A673 (cell line): ENCODE data around the gene PHF2. TPM values are rescaled to one million over a fixed set of nuclear protein-coding genes. Genes with fewer than 3 reads are reported as not detected.

ENCODE experiments used
- BruUV-seq: library from RNA; stranded (reverse); fragments of 400-500 nt; replicated peaks from 2 replicates; lab custom pipeline; 2021; lab: Mats Ljungman, UMichigan
- CTCF ChIA-PET: fragments of 300-600 bp; sonication (Branson Sonifier 250); formaldehyde crosslinking; loops from one replicate; lab custom pipeline; 2022; ENCODE audit warnings: antibody characterized with exemption; lab: Charles Lee
- POLR2A ChIA-PET: fragments of 300-600 bp; sonication (Branson Sonifier 250); formaldehyde crosslinking; loops from one replicate; lab custom pipeline; 2022; ENCODE audit warnings: antibody characterized with exemption; ENCODE audit not compliant: low non-redundant PET; lab: Charles Lee
- DNase-seq: peaks from one replicate; pipeline ENCODE4 v3.0.0-alpha.2; 2015; ENCODE audit warnings: low spot score
- H3K27ac ChIP-seq: fragments of 200-600 bp; sonication (generic); 2 replicates; pipeline ENCODE4 v1.5.1; 2016; ENCODE audit warnings: mixed run types, low read depth, mild to moderate bottlenecking, mixed read lengths, antibody characterized with exemption, low read length; ENCODE audit not compliant: poor library complexity, severe bottlenecking
- H3K27me3 ChIP-seq: fragments of 200-600 bp; sonication (generic); replicated peaks from 2 replicates; pipeline ENCODE4 v1.6.1; 2017; ENCODE audit warnings: mixed run types, low read depth, mild to moderate bottlenecking, mixed read lengths, antibody characterized with exemption, low read length; ENCODE audit not compliant: insufficient read depth, poor library complexity
- H3K36me3 ChIP-seq: fragments of 200-600 bp; sonication (generic); 2 replicates; pipeline ENCODE4 v1.6.1; 2016; ENCODE audit warnings: mixed run types, mild to moderate bottlenecking, mixed read lengths, antibody characterized with exemption, low read length; ENCODE audit not compliant: insufficient read depth, poor library complexity, severe bottlenecking
- H3K4me1 ChIP-seq: fragments of 200-600 bp; sonication (generic); 2 replicates; pipeline ENCODE4 v1.6.1; 2017; ENCODE audit warnings: mixed run types, mild to moderate bottlenecking, mixed read lengths, antibody characterized with exemption, low read length; ENCODE audit not compliant: insufficient read depth, poor library complexity, severe bottlenecking
- H3K4me3 ChIP-seq: fragments of 200-600 bp; sonication (generic); 2 replicates; pipeline ENCODE4 v1.5.1; 2016; ENCODE audit warnings: low read depth, mixed run types, mild to moderate bottlenecking, mixed read lengths, low read length; ENCODE audit not compliant: poor library complexity, severe bottlenecking
- H3K9me3 ChIP-seq: fragments of 200-600 bp; sonication (generic); 2 replicates; pipeline ENCODE4 v1.6.1; 2016; ENCODE audit warnings: mixed run types, low read depth, mild to moderate bottlenecking, mixed read lengths, antibody characterized with exemption, low read length; ENCODE audit not compliant: poor library complexity, severe bottlenecking
- CTCF ChIP-seq: fragments of 300-800, 200-600 bp; sonication (generic); conservative IDR thresholded peaks from 2 replicates; pipeline ENCODE4 v1.5.1; 2017; ENCODE audit warnings: low read depth, mild to moderate bottlenecking, antibody characterized with exemption, low read length, moderate library complexity, mixed read lengths
- EZH2 ChIP-seq: fragments of 200-600 bp; sonication (generic); IDR thresholded peaks from 2 replicates; pipeline ENCODE4 v1.6.1; 2017; ENCODE audit warnings: borderline replicate concordance, low read depth, mild to moderate bottlenecking, mixed read lengths, antibody characterized with exemption, low read length; ENCODE audit not compliant: poor library complexity, severe bottlenecking
- intact Hi-C: fragments of 100-400 bp; cut with micrococcal nuclease; formaldehyde crosslinking; loops from one replicate; pipeline ENCODE4 v1.10.0; 2022; ENCODE audit not compliant: unreplicated experiment
- total RNA-seq: library from RNA; stranded (reverse); gene quantifications from 2 replicates; pipeline ENCODE4 v1.2.3, GENCODE V29; 2021

Gene PHF2
- total RNA-seq, 1 experiment from 2014 or later, result 32.7 TPM

- Histone ChIP-seq H3K27me3 (no peaks in the 10 kb centered on the region), H3K9me3 (no peaks in the 10 kb centered on the region), H3K4me1 (peaks cover 21% of the 10 kb centered on the region), H3K36me3 (no peaks in the 10 kb centered on the region), H3K4me3 (no peak overlapping the region), H3K27ac (no peak overlapping the region)
- ChIA-PET CTCF (no interaction called here), POLR2A (no interaction called here)
- TF ChIP-seq CTCF (no peak), EZH2 (no peak)
- BruUV-seq, result no TSS peak
- no peak for DNase-seq
- intact Hi-C loops, result no loop called here
Observed at GRCh38 chr9:93601063-93601462, 24.7 kb downstream of the PHF2 start.

GRCh38 chr9:93601666-93602065, 25.3 kb downstream of the PHF2 start:
- H3K4me1 ChIP-seq, result peaks cover 21% of the 10 kb centered on the region
- no peaks in the 10 kb centered on the region for H3K27me3 ChIP-seq
- no TSS peak for BruUV-seq
- H3K36me3 ChIP-seq, result no peaks in the 10 kb centered on the region
- intact Hi-C loops, result no loop called here
- H3K9me3 ChIP-seq, result peaks cover 3% of the 10 kb centered on the region
- CTCF ChIA-PET, result no interaction called here
- no peak overlapping the region for H3K27ac ChIP-seq
- TF ChIP-seq EZH2 (no peak), CTCF (no peak)
- POLR2A ChIA-PET, result no interaction called here
- no peak for DNase-seq
- H3K4me3 ChIP-seq, result no peak overlapping the region

- DNase-seq, result no peak
- intact Hi-C loops, result no loop called here
- H3K4me1 ChIP-seq, result peaks cover 21% of the 10 kb centered on the region
- no peak overlapping the region for H3K27ac ChIP-seq
- POLR2A ChIA-PET, result no interaction called here
- no peak for TF ChIP-seq EZH2
- TF ChIP-seq CTCF, result no peak
- H3K36me3 ChIP-seq, result no peaks in the 10 kb centered on the region
- H3K27me3 ChIP-seq, result no peaks in the 10 kb centered on the region
- H3K4me3 ChIP-seq, result no peak overlapping the region
- H3K9me3 ChIP-seq, result peaks cover 3% of the 10 kb centered on the region
- BruUV-seq, result no TSS peak
- CTCF ChIA-PET, result no interaction called here
Observed at GRCh38 chr9:93603011-93603410, 26.6 kb downstream of the PHF2 start.
